Peyer's patch (tissue), 4 donors: ENCODE measurements around the gene ASAP2.

Experiments
- POLR2A ChIP-seq, 2 donors: fragments of 450-650 bp; IDR thresholded peaks; one replicate each; pipeline ENCODE4 v1.5.1; 2017; ENCODE audit warnings: antibody characterized with exemption in 2 of 2, mild to moderate bottlenecking in 2 of 2, moderate library complexity in 2 of 2
- TF ChIP-seq, protein P1 (sequence below), 6 experiments: fragments of 450-650 bp in 4 of 6; fragments of 200-600 bp in 2 of 6; sonication (generic) in 1 of 6; IDR thresholded peaks; one replicate each; pipeline ENCODE4 v1.5.1; 2017 to 2019; ENCODE audit warnings: antibody characterized with exemption in 6 of 6, mild to moderate bottlenecking in 3 of 6, moderate library complexity in 1 of 6

DNA sequence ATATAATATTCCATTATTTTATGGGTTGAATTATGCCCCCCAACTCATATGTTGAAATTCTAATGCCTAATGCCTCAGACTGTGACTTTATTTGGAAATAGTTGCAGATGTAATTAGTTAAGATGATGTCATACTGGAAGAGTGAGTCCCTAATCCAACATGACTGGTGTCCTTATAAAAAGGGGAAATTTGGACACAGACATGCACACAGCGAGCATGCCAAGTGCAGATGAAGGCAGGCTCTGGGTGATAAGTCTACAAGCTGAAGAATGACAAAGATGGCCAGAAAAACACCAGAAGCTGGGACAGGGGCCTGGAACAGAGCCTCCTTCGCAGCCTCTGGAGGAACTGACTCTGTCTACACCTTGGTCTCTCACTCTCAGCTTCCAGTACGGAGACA lies 10.0 kb upstream of the ASAP2 start:
- no peak for TF ChIP-seq POLR2A (IDR thresholded peaks at IDR 0.05)
- TF ChIP-seq, protein P1, sequence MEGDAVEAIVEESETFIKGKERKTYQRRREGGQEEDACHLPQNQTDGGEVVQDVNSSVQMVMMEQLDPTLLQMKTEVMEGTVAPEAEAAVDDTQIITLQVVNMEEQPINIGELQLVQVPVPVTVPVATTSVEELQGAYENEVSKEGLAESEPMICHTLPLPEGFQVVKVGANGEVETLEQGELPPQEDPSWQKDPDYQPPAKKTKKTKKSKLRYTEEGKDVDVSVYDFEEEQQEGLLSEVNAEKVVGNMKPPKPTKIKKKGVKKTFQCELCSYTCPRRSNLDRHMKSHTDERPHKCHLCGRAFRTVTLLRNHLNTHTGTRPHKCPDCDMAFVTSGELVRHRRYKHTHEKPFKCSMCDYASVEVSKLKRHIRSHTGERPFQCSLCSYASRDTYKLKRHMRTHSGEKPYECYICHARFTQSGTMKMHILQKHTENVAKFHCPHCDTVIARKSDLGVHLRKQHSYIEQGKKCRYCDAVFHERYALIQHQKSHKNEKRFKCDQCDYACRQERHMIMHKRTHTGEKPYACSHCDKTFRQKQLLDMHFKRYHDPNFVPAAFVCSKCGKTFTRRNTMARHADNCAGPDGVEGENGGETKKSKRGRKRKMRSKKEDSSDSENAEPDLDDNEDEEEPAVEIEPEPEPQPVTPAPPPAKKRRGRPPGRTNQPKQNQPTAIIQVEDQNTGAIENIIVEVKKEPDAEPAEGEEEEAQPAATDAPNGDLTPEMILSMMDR (IDR thresholded peaks at IDR 0.05): no peak
